Neural crest cell (in vitro differentiated cells): Measurements from ENCODE around the gene HAUS3. TPM values are rescaled to one million over a fixed set of nuclear protein-coding genes. Genes with fewer than 3 reads are reported as not detected.

ENCODE experiments used
- DNase-seq: peaks from one replicate; pipeline ENCODE4 v3.0.0; 2021; ENCODE audit warnings: low read depth, mixed read lengths, low spot score
- H3K27ac Mint-ChIP-seq: one replicate; pipeline ENCODE4 v1.8.0; 2021; ENCODE audit warnings: mild to moderate bottlenecking, mixed read lengths; ENCODE audit not compliant: unreplicated experiment
- H3K27me3 Mint-ChIP-seq: 2 replicates; pipeline ENCODE4 v1.8.0; 2021; ENCODE audit warnings: low read depth, mild to moderate bottlenecking, mixed read lengths
- H3K36me3 Mint-ChIP-seq: 2 replicates; pipeline ENCODE4 v1.8.0; 2021; ENCODE audit warnings: low read depth, mild to moderate bottlenecking, mixed read lengths
- H3K4me1 Mint-ChIP-seq: 2 replicates; pipeline ENCODE4 v1.8.0; 2021; ENCODE audit warnings: mixed read lengths
- H3K4me3 Mint-ChIP-seq: one replicate; pipeline ENCODE4 v1.8.0; 2021; ENCODE audit warnings: mild to moderate bottlenecking, mixed read lengths
- H3K9me3 Mint-ChIP-seq: 2 replicates; pipeline ENCODE4 v1.8.0; 2021; ENCODE audit warnings: mixed read lengths
- total RNA-seq: library from RNA; stranded (reverse); gene quantifications from 2 replicates; pipeline ENCODE4 v1.2.1, GENCODE V29; 2021
- TF ChIP-seq, protein P1 (sequence below): fragments of 200-600 bp; sonication (generic); conservative IDR thresholded peaks from 2 replicates; pipeline ENCODE4 v1.5.0; 2021; ENCODE audit warnings: antibody characterized with exemption, mild to moderate bottlenecking

The HAUS3 gene
- total RNA-seq, 1 donor from 2014 or later, result 26.9 TPM

- Mint-ChIP-seq H3K27ac (no peak overlapping the region), H3K27me3 (no peaks in the 10 kb centered on the region), H3K4me3 (peak overlapping the region; percentile 61), H3K36me3 (no peaks in the 10 kb centered on the region), H3K4me1 (peaks cover 5% of the 10 kb centered on the region), H3K9me3 (no peaks in the 10 kb centered on the region)
- TF ChIP-seq, protein P1, sequence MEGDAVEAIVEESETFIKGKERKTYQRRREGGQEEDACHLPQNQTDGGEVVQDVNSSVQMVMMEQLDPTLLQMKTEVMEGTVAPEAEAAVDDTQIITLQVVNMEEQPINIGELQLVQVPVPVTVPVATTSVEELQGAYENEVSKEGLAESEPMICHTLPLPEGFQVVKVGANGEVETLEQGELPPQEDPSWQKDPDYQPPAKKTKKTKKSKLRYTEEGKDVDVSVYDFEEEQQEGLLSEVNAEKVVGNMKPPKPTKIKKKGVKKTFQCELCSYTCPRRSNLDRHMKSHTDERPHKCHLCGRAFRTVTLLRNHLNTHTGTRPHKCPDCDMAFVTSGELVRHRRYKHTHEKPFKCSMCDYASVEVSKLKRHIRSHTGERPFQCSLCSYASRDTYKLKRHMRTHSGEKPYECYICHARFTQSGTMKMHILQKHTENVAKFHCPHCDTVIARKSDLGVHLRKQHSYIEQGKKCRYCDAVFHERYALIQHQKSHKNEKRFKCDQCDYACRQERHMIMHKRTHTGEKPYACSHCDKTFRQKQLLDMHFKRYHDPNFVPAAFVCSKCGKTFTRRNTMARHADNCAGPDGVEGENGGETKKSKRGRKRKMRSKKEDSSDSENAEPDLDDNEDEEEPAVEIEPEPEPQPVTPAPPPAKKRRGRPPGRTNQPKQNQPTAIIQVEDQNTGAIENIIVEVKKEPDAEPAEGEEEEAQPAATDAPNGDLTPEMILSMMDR, result no peak
- no peak for DNase-seq
Measured at GRCh38 chr4:2260344-2261109, 18.6 kb upstream of the HAUS3 start.

DNA sequence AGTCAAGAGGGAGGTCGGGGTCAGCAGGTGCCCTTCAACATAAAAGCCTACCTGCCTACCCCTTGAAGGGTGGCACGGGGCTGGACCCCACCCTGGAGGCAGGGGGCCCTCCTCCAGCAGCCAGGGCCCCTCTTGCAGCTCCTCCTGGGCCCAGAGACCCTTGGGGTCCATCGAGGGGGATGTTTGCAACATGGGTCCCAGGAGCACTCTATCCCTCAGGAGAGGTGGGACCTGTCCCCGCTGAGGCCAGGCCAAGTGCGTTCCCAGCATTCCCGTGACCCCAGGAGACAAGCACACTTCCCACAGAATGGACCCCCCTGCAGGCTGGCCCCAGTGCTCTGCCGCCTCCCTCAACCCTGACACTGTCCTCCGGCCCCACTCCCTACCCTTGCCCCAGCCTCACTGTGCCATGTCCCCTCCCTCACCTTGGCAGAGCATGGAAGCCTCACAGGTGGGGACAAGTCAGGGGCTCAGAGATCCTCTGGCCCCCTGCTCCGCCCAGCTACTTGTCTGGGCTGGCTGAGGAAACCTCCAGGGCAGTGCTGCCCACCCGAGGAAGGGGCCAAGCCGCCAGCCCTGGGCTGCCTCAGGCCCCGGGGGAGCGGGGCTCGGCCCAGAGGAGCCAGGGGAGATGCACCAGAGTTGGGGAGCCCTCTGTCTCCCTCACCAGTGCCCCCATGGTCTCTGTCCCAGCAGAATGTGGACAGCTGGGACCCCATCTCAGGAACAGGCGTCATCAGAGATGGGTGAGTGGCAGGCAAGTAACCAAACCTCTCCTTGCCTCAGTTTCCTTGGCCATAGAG lies 17.8 kb upstream of the HAUS3 start:
- Mint-ChIP-seq H3K9me3 (no peaks in the 10 kb centered on the region), H3K4me1 (peaks cover 5% of the 10 kb centered on the region), H3K27ac (no peak overlapping the region), H3K27me3 (no peaks in the 10 kb centered on the region), H3K36me3 (no peaks in the 10 kb centered on the region), H3K4me3 (peak overlapping the region; percentile 71)
- TF ChIP-seq, protein P1, result no peak
- DNase-seq, result no peak

GRCh38 chr4:2259036-2259540 lies 17.2 kb upstream of the HAUS3 start:
- H3K9me3 Mint-ChIP-seq, result no peaks in the 10 kb centered on the region
- H3K4me1 Mint-ChIP-seq, result peaks cover 5% of the 10 kb centered on the region
- no peaks in the 10 kb centered on the region for H3K36me3 Mint-ChIP-seq
- H3K27ac Mint-ChIP-seq, result no peak overlapping the region
- H3K27me3 Mint-ChIP-seq, result no peaks in the 10 kb centered on the region
- H3K4me3 Mint-ChIP-seq, result peak overlapping the region; percentile 49
- DNase-seq, result no peak
- TF ChIP-seq, protein P1, result no peak

GRCh38 chr4:2258091-2259035 lies 16.4 kb upstream of the HAUS3 start:
- no peaks in the 10 kb centered on the region for H3K9me3 Mint-ChIP-seq
- no peak overlapping the region for H3K27ac Mint-ChIP-seq
- TF ChIP-seq, protein P1, result no peak
- H3K36me3 Mint-ChIP-seq, result no peaks in the 10 kb centered on the region
- H3K4me1 Mint-ChIP-seq, result peaks cover 1% of the 10 kb centered on the region
- H3K4me3 Mint-ChIP-seq, result peak overlapping the region; percentile 47
- no peak for DNase-seq
- H3K27me3 Mint-ChIP-seq, result no peaks in the 10 kb centered on the region
